HAP-1 (cell line): ENCODE measurements around the gene FRMD5.
A peak's percentile ranks its signal among the peaks of the same experiment; 100 is the strongest.

Experiments used
- DNase-seq, 2 experiments: peaks; one replicate each; pipeline ENCODE4 v3.0.0-alpha.2; 2016 to 2020; ENCODE audit warnings: low spot score in 2 of 2
- H3K27me3 ChIP-seq: fragments of 250-450 bp; sonication (Bioruptor Pico); 2 replicates; pipeline ENCODE4 v1.5.1; 2020; ENCODE audit warnings: low read depth, mild to moderate bottlenecking, moderate library complexity
- H3K36me3 ChIP-seq: fragments of 250-450 bp; sonication (Bioruptor Pico); replicated peaks from 2 replicates; pipeline ENCODE4 v1.5.1; 2020; ENCODE audit warnings: mild to moderate bottlenecking
- H3K4me1 ChIP-seq: fragments of 250-450 bp; sonication (Bioruptor Pico); 2 replicates; pipeline ENCODE4 v1.5.1; 2020; ENCODE audit warnings: mild to moderate bottlenecking
- H3K4me3 ChIP-seq: fragments of 250-450 bp; sonication (Bioruptor Pico); 2 replicates; pipeline ENCODE4 v1.5.1; 2020; ENCODE audit warnings: mild to moderate bottlenecking, moderate library complexity
- H3K9me3 ChIP-seq: fragments of 250-450 bp; sonication (Bioruptor Pico); 2 replicates; pipeline ENCODE4 v1.5.1; 2020; ENCODE audit warnings: mild to moderate bottlenecking, moderate library complexity
- in situ Hi-C: fragments of 300-500 bp; cut with MboI; formaldehyde crosslinking; loops from 3 replicates; pipeline ENCODE4 v1.14.3; 2020; ENCODE audit warnings: low sequenced_read_pairs, inconsistent platforms, mixed read lengths

Gene FRMD5

DNA sequence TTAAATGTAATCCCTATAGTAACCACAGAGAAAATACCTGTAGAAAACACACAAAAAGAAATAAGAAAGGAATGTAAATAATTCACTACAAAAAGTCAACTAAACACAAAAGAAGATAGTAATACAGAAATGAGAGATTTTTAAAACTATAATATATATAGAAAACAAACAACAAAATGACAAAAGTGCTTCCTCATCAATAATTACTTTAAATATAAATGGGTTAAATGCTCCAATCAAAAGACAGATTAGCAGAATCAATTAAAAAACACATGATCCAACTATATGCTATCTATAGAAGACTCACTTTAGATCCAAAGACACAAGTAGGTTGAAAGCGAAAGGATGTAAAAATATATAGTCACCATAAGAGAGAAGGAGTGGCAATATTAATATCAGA is 45.8 kb downstream of the FRMD5 start:
- no peak for DNase-seq
- H3K9me3 ChIP-seq = no peaks in the 10 kb centered on the region
- H3K36me3 ChIP-seq = no peaks in the 10 kb centered on the region
- no peak overlapping the region for H3K4me3 ChIP-seq
- H3K4me1 ChIP-seq = peaks cover 4% of the 10 kb centered on the region; the same call in 1 of the 2 replicates
- in situ Hi-C loops = no loop called here
- H3K27me3 ChIP-seq = no peaks in the 10 kb centered on the region

DNA sequence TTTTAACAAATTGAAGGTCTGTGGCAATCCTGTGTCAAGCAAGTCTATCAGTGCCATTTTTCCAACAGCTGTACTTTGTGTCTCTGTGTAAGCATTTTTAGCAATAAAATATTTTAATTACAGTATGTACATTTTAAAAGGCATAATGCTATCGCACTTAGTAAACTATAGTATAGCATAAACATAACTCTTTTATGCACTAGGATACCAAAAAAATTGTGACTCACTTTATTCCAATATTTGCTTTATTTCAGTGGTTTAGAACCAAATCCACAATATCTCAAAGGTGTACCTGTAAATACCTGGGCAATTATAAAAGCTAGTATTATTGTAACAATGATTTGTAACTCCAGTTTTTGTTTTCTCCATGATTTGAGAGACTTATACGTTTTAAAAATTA is 46.5 kb downstream of the FRMD5 start:
- H3K4me3 ChIP-seq = no peak overlapping the region
- no peaks in the 10 kb centered on the region for H3K36me3 ChIP-seq
- no peak for DNase-seq
- H3K4me1 ChIP-seq = peaks cover 4% of the 10 kb centered on the region; the same call in 1 of the 2 replicates
- no peaks in the 10 kb centered on the region for H3K27me3 ChIP-seq
- no peaks in the 10 kb centered on the region for H3K9me3 ChIP-seq
- in situ Hi-C loops = no loop called here

DNA sequence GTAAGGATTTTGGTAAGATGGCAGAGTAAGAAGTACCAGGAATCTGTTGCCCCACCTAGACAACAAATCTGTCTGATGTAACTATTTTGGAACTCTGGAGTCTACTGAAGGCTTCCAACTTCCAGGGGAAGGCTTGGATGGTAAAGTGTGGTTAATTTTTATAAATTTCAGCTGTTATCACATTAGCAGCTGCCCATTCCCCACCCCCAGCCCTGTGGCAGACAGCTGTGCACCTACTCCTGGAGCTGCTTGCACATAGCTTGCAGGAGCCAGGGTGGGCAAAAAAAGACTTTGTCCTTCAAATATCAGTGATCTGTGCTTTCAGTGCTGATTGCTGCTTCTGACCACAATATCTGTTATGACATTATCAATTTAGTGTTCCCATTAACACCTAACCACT is 47.4 kb downstream of the FRMD5 start:
- no peak overlapping the region for H3K4me3 ChIP-seq
- in situ Hi-C loops = no loop called here
- H3K9me3 ChIP-seq = no peaks in the 10 kb centered on the region
- H3K27me3 ChIP-seq = no peaks in the 10 kb centered on the region
- no peaks in the 10 kb centered on the region for H3K36me3 ChIP-seq
- H3K4me1 ChIP-seq = peaks cover 4% of the 10 kb centered on the region; the same call in 1 of the 2 replicates
- DNase-seq = no peak

DNA sequence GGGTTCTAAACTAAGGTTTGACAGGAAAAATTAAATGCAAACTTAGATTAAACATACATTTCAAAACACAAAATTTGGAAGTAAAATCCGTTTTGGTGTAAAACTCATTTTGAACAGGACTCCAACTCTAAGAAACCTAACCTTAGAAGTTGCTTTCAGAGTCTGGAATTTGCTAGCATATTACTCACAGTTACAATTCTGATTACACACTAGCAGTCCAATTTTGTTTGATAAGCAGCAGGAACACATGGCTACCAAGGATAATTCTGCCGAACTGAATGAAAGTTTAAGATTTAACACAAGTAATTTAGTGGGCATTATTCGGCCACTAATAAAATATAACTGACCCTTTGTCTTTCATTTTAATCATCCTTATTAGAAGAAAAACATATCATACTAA is 49.6 kb downstream of the FRMD5 start:
- in situ Hi-C loops = no loop called here
- H3K4me3 ChIP-seq = no peak overlapping the region
- no peaks in the 10 kb centered on the region for H3K9me3 ChIP-seq
- H3K4me1 ChIP-seq = peaks cover 4% of the 10 kb centered on the region; the same call in 1 of the 2 replicates
- DNase-seq = no peak
- no peaks in the 10 kb centered on the region for H3K36me3 ChIP-seq
- H3K27me3 ChIP-seq = no peaks in the 10 kb centered on the region

DNA sequence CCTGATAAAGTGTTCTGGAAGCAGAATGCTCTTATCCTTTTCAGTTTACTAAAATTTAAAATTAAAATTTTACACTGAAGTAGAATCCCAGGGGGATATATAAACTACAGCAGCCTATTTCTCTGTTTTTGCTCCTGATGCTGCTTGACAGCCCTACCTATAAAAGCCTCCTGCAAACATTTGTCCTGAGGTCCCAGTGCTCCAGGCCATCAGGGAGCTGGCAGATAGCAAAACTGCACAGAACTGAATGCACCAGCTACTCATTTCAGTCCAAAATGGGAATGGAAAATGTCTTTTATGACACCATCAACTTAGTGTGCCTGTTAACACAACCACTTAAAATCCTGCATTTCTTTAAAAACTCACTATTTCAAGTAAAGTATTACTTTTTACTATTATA is 50.1 kb downstream of the FRMD5 start:
- in situ Hi-C loops = no loop called here
- peaks cover 4% of the 10 kb centered on the region; the same call in 1 of the 2 replicates for H3K4me1 ChIP-seq
- DNase-seq = no peak
- H3K27me3 ChIP-seq = no peaks in the 10 kb centered on the region
- H3K4me3 ChIP-seq = no peak overlapping the region
- no peaks in the 10 kb centered on the region for H3K9me3 ChIP-seq
- H3K36me3 ChIP-seq = no peaks in the 10 kb centered on the region

DNA sequence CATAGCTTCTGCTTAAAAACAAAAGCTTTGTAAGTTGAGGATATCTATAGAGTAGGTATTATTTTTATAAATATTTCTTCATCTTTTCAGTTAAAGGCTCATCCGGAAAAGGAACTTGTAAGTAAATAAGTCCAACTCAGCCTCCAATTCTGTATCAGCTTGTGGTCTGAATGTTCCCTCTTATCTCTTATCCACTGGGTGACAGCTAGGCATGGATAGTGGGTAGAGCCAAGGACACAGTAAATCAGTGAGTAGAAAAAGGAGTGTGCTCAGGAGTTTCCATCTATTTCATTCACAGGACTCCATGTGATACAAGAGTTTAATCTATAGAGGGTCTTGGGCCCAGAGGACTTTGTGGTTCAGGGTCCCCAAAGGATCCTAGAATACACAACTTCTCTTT is 50.9 kb downstream of the FRMD5 start:
- H3K27me3 ChIP-seq = no peaks in the 10 kb centered on the region
- H3K4me3 ChIP-seq = no peak overlapping the region
- in situ Hi-C loops = no loop called here
- H3K4me1 ChIP-seq = peaks cover 4% of the 10 kb centered on the region; the same call in 1 of the 2 replicates
- no peaks in the 10 kb centered on the region for H3K36me3 ChIP-seq
- DNase-seq = no peak
- no peaks in the 10 kb centered on the region for H3K9me3 ChIP-seq

DNA sequence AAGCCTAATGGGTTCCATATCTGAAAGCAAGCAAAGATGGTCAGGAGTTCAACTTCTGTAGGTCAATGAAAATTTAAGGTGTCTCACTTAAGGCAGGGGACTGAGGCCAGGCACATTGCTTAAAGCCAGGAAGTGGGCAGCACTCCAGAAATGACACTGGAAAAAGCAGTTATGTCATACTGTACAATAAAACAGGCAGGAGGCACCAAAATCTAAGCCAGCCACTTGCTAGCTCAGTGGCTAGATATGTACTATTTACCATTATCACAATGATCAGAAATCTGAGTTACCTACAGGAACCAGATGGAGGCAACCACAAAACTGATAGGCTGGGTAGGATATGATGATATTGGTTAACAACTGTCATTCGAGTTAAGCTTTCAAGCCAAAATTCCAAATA is 57.3 kb downstream of the FRMD5 start:
- H3K9me3 ChIP-seq = no peaks in the 10 kb centered on the region
- DNase-seq = no peak
- no peaks in the 10 kb centered on the region for H3K36me3 ChIP-seq
- H3K4me3 ChIP-seq = no peak overlapping the region
- in situ Hi-C loops = no loop called here
- no peaks in the 10 kb centered on the region for H3K4me1 ChIP-seq
- no peaks in the 10 kb centered on the region for H3K27me3 ChIP-seq

DNA sequence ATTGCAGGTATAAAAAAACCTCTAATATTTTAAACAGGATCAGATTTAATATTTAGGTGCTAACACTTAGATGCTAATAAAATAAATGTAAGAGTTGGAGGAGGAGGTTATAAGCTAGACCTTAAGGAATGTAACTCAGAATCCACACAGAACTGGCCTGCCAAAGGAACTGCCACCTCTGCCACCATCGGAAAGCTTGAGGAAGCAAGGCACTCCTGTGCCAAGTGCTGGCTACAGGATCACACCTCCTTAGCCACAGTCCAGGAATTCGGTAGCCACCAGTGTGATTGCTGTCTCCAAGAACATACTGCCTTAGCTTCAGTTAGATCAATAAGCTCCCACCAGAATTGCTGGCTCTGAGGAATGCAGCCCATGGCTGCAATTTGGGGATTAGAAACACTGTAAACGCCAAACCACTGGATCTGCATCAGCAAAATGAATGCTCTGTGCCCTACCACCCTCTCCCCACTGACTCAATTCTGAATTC is 58.0 kb downstream of the FRMD5 start:
- no peak for DNase-seq
- Histone ChIP-seq H3K4me3 (no peak overlapping the region), H3K27me3 (no peaks in the 10 kb centered on the region), H3K4me1 (no peaks in the 10 kb centered on the region), H3K9me3 (no peaks in the 10 kb centered on the region), H3K36me3 (no peaks in the 10 kb centered on the region)
- in situ Hi-C loops = no loop called here

DNA sequence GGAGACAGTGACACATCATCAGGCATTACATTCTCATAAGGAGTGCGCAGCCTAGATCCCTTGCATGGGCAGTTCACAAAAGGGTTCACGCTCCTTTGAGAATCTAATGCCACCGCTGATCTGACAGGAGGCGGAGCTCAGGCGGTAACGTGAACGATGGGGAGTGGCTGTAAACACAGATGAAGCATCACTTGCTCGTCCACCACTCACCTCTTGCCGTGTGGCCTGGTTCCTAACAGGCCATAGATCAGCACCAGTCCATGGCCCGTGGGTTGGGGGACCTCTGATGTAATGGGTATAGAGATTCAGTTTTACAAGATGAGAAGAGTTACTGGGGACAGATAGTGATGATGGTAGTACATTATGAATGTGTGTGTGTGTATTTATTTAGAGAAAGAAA is 63.0 kb downstream of the FRMD5 start:
- H3K4me1 ChIP-seq = no peaks in the 10 kb centered on the region
- H3K27me3 ChIP-seq = no peaks in the 10 kb centered on the region
- in situ Hi-C loops = no loop called here
- H3K9me3 ChIP-seq = no peaks in the 10 kb centered on the region
- no peaks in the 10 kb centered on the region for H3K36me3 ChIP-seq
- no peak for DNase-seq
- no peak overlapping the region for H3K4me3 ChIP-seq

DNA sequence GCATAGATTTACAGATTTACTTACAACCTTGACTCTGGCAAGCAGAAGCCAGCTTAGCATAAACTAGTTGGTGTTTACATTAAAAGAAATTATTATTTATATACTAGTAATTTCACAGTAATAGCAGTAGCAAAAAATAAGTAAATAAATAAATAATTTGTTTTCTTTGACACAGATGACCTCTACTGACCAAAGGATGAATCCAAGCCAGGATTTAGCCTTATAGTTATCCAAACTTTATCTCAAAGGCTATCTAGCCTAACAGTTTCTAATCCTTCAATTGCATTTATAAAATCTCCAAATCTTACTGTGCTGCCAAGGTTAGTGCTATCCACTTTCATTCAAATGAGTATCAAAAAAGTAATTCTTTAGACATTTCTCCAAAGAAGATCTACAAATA is 64.3 kb downstream of the FRMD5 start:
- Histone ChIP-seq H3K9me3 (no peaks in the 10 kb centered on the region), H3K4me3 (no peak overlapping the region), H3K27me3 (no peaks in the 10 kb centered on the region), H3K4me1 (no peaks in the 10 kb centered on the region), H3K36me3 (no peaks in the 10 kb centered on the region)
- in situ Hi-C loops = no loop called here
- no peak for DNase-seq

DNA sequence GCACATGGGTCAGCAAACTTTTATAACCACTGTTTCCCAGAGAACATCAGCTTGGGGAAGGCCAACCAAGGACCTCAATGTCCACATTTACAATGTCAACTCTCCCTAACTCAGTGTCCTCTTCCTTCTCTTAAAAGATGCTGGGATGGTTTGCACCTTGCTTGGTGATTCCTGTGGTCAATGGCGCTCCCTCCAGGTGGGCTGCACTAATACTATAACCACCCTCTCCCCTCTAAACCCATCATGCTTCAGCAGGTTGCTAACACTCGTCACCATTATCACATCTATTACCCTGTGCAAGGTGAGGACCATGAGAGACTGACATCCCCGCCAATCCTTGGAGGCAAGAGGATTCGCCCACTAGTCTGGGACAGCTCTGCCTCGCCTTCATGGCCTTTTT is 65.2 kb downstream of the FRMD5 start:
- DNase-seq = no peak
- no peaks in the 10 kb centered on the region for H3K9me3 ChIP-seq
- no peaks in the 10 kb centered on the region for H3K4me1 ChIP-seq
- no peaks in the 10 kb centered on the region for H3K27me3 ChIP-seq
- H3K4me3 ChIP-seq = no peak overlapping the region
- H3K36me3 ChIP-seq = no peaks in the 10 kb centered on the region
- in situ Hi-C loops = no loop called here

DNA sequence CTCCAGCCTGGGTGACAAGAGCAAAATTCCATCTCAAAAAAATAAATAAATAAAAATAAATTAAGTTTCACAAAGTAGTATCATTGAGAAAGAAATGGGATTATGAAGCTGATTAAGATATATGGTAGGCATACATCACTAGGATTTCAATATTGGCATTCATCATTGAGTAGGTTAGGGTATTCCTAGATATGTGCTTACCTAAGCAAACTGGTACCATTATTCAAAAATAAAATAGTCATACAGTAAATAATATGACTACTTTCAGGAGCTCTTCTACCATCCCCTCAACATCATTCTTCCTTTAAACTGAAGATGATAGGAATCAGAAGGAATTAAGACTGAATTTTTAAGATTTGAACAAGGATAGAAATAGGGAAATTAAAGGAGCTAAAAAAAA is 66.6 kb downstream of the FRMD5 start:
- Histone ChIP-seq H3K36me3 (no peaks in the 10 kb centered on the region), H3K9me3 (no peaks in the 10 kb centered on the region), H3K27me3 (no peaks in the 10 kb centered on the region), H3K4me1 (no peaks in the 10 kb centered on the region), H3K4me3 (no peak overlapping the region)
- no peak for DNase-seq
- in situ Hi-C loops = no loop called here

DNA sequence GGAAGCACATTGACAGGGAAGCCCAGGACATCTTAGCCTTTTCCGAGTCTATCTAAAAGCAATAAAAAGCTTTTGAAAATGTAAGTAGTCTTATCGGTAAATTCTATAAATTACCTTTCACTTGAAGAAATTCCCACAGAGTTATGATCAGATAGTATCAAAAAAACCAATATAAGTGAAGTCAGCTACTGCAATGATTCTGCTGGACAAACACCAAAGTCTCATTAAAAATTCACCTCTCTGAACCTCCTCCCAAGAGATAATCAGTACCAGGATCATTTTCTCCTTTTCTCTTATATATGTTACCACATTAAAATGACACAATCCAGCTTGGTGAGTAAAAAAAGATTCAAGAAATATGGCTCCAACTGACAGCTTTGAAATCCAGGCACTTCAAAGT is 69.2 kb downstream of the FRMD5 start:
- Histone ChIP-seq H3K36me3 (no peaks in the 10 kb centered on the region), H3K27me3 (no peaks in the 10 kb centered on the region), H3K9me3 (no peaks in the 10 kb centered on the region), H3K4me1 (no peaks in the 10 kb centered on the region), H3K4me3 (no peak overlapping the region)
- DNase-seq = no peak
- in situ Hi-C loops = no loop called here

DNA sequence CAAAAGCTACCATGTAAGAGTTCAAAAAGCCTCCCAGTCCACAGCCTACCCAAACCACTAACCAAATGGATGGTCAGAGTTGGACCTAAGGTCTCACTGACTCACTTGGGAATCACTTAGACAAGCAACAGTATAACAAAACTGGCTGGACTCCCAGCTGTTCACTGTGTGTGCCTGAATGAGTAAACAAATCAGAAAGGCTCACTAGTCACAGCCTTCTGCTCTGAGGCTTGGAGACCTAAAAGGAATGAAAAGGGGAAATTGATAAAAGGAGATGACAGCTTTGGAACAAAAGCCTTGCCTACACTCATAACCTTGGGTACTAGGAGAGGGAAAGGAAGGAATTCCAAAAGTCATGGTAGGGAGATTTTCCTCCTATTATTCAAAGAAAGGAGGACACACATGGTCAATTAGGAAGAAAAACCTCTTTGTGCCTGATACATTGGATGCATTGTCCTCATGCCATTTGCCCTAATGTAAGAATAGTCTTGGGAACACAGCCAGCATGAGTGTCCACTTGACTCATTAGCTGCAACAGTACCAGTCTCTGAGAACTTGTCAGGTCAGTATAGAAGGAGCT is 92.3 kb downstream of the FRMD5 start:
- H3K4me3 ChIP-seq = no peak overlapping the region
- in situ Hi-C loops = no loop called here
- peaks cover 12% of the 10 kb centered on the region for H3K4me1 ChIP-seq
- no peaks in the 10 kb centered on the region; the same call in 1 of the 2 replicates for H3K27me3 ChIP-seq
- no peaks in the 10 kb centered on the region for H3K36me3 ChIP-seq
- H3K9me3 ChIP-seq = no peaks in the 10 kb centered on the region
- peak; percentile 12 to 15 for DNase-seq

DNA sequence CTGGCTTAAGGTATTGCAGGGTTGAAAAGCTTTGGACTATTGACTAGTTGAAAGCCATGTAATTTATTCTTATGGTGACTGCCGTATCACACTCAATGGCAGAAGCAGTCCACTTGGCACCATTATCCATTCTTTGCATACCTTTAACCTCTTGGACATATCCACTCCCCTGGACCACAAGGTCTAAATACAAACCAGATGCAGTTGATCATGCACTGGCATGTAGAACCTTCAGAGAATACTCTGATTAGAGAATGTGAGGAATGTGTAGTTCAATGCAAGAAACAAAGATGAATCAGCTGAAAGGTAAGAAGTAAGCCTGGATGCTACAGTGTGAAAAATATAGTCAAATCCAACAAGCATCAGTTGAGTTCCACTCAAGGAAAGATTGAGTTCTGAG is 93.1 kb downstream of the FRMD5 start:
- H3K4me3 ChIP-seq = no peak overlapping the region
- H3K36me3 ChIP-seq = no peaks in the 10 kb centered on the region
- H3K4me1 ChIP-seq = peaks cover 12% of the 10 kb centered on the region
- in situ Hi-C loops = no loop called here
- DNase-seq = no peak
- H3K9me3 ChIP-seq = no peaks in the 10 kb centered on the region
- no peaks in the 10 kb centered on the region for H3K27me3 ChIP-seq
